OCI-M2 (cell line): ENCODE data around the gene AXIN1.

Source experiments
- DNase-seq: peaks from one replicate; lab custom pipeline; 2025; ENCODE audit not compliant: unreplicated experiment; lab: John Stamatoyannopoulos, UW

Gene AXIN1

GRCh38 chr16:352547-353403 lies at the start of gene AXIN1:
Gene AXIN1, minus strand, starts transcription at chr16:352723. Its CDS starts 5,698 bp downstream, at chr16:347025.
- DNase-seq: peak; percentile 75

- DNase-seq: no peak
Observed at GRCh38 chr16:401468-402348, 49.2 kb upstream of the AXIN1 start, which contains the start of gene DECR2. Gene DECR2, plus strand, starts transcription at chr16:401885. Its CDS starts 79 bp downstream, at chr16:401964.

- no peak for DNase-seq
Observed at GRCh38 chr16:400061-400591, 47.6 kb upstream of the AXIN1 start.

GRCh38 chr16:399340-400019 lies 47.0 kb upstream of the AXIN1 start:
- DNase-seq: no peak

- DNase-seq: no peak
Observed at GRCh38 chr16:398561-399339, 46.2 kb upstream of the AXIN1 start.

- DNase-seq: no peak
Observed at GRCh38 chr16:397736-398332, 45.3 kb upstream of the AXIN1 start.

GRCh38 chr16:397135-397661 lies 44.7 kb upstream of the AXIN1 start, which contains the start of gene NME4:
Gene NME4, plus strand, starts transcription at chr16:397199. Its CDS starts 24 bp downstream, at chr16:397223.
- DNase-seq: no peak

GRCh38 chr16:396605-397004 lies 44.1 kb upstream of the AXIN1 start:
- no peak for DNase-seq

GRCh38 chr16:396199-396598 lies 43.7 kb upstream of the AXIN1 start:
- no peak for DNase-seq

- no peak for DNase-seq
Observed at GRCh38 chr16:392450-393030, 40.0 kb upstream of the AXIN1 start.

- DNase-seq: no peak
Observed at GRCh38 chr16:391885-392335, 39.4 kb upstream of the AXIN1 start.

- no peak for DNase-seq
Observed at GRCh38 chr16:389352-389751, 36.8 kb upstream of the AXIN1 start.

GRCh38 chr16:387761-388666 lies 35.5 kb upstream of the AXIN1 start:
- DNase-seq: peak; percentile 14

- DNase-seq: no peak
Observed at GRCh38 chr16:386641-387156, 34.2 kb upstream of the AXIN1 start.

GRCh38 chr16:383326-384051 lies 31.0 kb upstream of the AXIN1 start:
- DNase-seq: no peak

GRCh38 chr16:381789-382717 lies 29.5 kb upstream of the AXIN1 start, which contains the start of gene PGAP6:
Gene PGAP6, minus strand, starts transcription at chr16:381978. Its CDS starts 157 bp downstream, at chr16:381821.
- no peak for DNase-seq
